BE2C (cell line): ENCODE measurements around the gene CHAD.

Experiments
- DNase-seq: peaks from one replicate; pipeline ENCODE4 v3.0.0-alpha.2; 2020
- H3K27me3 ChIP-seq: fragments of 250-450 bp; sonication (Bioruptor Pico); 2 replicates; pipeline ENCODE4 v1.5.1; 2020; ENCODE audit warnings: mild to moderate bottlenecking
- H3K36me3 ChIP-seq: fragments of 250-450 bp; sonication (Bioruptor Pico); 2 replicates; pipeline ENCODE4 v1.5.1; 2020; ENCODE audit warnings: mild to moderate bottlenecking
- H3K4me1 ChIP-seq: fragments of 250-450 bp; sonication (Bioruptor Pico); 2 replicates; pipeline ENCODE4 v1.5.1; 2020
- H3K4me3 ChIP-seq: 2 replicates; pipeline ENCODE4 v1.5.1; 2011; ENCODE audit warnings: low read depth, low read length
- H3K9me3 ChIP-seq: fragments of 250-450 bp; sonication (Bioruptor Pico); 2 replicates; pipeline ENCODE4 v1.5.1; 2020
- CTCF ChIP-seq: IDR thresholded peaks from 2 replicates; pipeline ENCODE4 v1.5.1; 2012; ENCODE audit warnings: mild to moderate bottlenecking, low read depth, low read length

CHAD gene

GRCh38 chr17:50458270-50458669 lies 10.4 kb downstream of the CHAD start:
- TF ChIP-seq CTCF, result no peak
- DNase-seq, result no peak
- H3K36me3 ChIP-seq, result no peaks in the 10 kb centered on the region
- H3K4me3 ChIP-seq, result no peak overlapping the region
- H3K27me3 ChIP-seq, result no peaks in the 10 kb centered on the region
- H3K4me1 ChIP-seq, result no peaks in the 10 kb centered on the region; the same call in 1 of the 2 replicates
- no peaks in the 10 kb centered on the region for H3K9me3 ChIP-seq

DNA sequence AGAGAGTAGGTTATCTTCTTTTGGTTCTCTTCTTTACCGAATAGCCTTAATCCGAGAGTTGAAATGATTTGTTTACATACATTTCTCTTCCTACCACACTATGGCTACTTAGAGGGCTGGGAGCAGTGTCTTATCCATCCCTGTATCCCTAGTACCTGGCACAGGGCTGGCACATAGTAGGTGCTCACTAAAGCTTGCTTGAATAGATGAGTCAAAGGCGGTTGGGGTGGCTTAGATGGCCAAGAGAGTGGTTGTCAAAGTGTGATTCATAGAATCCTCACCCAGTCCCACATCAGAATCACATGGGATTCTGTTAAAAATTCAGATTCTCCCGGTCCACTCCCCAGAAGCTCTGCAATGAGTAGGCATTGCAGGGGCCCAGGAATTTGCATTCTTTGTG lies 11.1 kb downstream of the CHAD start:
- H3K36me3 ChIP-seq, result no peaks in the 10 kb centered on the region
- no peaks in the 10 kb centered on the region for H3K27me3 ChIP-seq
- H3K4me1 ChIP-seq, result no peaks in the 10 kb centered on the region; the same call in 1 of the 2 replicates
- no peak for DNase-seq
- H3K4me3 ChIP-seq, result no peak overlapping the region
- H3K9me3 ChIP-seq, result no peaks in the 10 kb centered on the region
- TF ChIP-seq CTCF, result no peak

DNA sequence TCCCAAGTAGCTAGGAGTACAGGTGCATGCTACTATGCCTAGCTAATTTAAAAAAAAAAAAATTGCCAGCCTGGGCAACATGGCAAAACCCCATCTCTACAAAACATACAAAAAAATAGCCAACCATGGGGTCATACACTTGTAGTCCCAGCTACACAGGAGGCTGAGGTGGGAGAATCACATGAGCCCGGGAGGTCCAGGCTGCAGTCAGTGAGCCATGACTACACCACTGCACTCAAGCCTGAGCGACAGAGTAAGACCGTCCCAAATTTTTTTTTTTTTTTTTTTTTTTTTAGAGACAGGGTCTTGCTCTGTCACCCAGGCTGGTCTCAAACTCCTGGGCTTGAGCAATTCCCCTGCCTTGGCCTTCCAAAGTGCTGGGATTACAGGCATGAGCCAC lies 14.8 kb downstream of the CHAD start:
- no peak for TF ChIP-seq CTCF
- no peak for DNase-seq
- Histone ChIP-seq H3K27me3 (no peaks in the 10 kb centered on the region), H3K9me3 (no peaks in the 10 kb centered on the region), H3K4me1 (no peaks in the 10 kb centered on the region), H3K4me3 (no peak overlapping the region), H3K36me3 (no peaks in the 10 kb centered on the region)

DNA sequence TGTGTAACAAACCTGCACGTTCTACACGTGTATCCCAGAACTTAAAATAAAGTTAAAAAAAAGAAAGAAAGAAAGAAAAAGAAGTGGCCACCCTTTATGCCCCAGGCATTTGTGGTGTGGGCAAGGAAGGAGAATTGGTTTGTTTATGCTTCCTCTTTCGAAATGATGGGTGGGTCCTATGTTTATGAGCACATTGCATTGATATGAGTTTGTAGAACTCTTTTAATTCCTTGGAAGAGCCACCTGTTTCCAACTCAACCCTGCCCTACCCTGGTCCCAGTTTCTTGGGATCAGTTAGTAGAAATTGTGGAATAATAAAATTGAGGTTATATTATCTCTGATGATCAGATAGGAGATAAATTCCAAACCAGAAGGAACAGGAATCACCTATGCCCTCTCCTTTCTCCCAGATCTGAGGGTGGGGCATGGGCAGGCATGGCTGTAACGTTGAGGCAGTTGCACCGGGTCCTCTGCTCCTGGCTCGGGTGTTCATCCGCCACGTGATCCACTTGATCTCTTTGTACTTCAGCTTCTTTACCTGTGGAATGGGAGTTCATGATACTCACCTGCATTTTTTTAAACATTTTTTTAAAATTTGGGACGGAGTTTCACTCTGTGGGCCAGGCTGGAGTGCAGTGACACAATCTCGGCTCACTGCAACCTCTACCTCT lies 15.9 kb downstream of the CHAD start:
- no peak for TF ChIP-seq CTCF
- H3K27me3 ChIP-seq, result no peaks in the 10 kb centered on the region
- no peaks in the 10 kb centered on the region for H3K4me1 ChIP-seq
- no peak overlapping the region for H3K4me3 ChIP-seq
- H3K9me3 ChIP-seq, result no peaks in the 10 kb centered on the region
- H3K36me3 ChIP-seq, result no peaks in the 10 kb centered on the region
- no peak for DNase-seq

GRCh38 chr17:50451943-50452629 lies 16.6 kb downstream of the CHAD start:
- no peaks in the 10 kb centered on the region for H3K27me3 ChIP-seq
- DNase-seq, result no peak
- H3K36me3 ChIP-seq, result no peaks in the 10 kb centered on the region
- H3K4me1 ChIP-seq, result no peaks in the 10 kb centered on the region
- no peak for TF ChIP-seq CTCF
- H3K4me3 ChIP-seq, result no peak overlapping the region
- H3K9me3 ChIP-seq, result no peaks in the 10 kb centered on the region

- H3K4me1 ChIP-seq, result no peaks in the 10 kb centered on the region
- no peak for TF ChIP-seq CTCF
These were observed 20.0 kb downstream of the CHAD start for GRCh38 chr17:50448643-50449042.

More at GRCh38 chr17:50448643-50449042, 20.0 kb downstream of the CHAD start:
- no peak overlapping the region for H3K4me3 ChIP-seq
- H3K36me3 ChIP-seq, result no peaks in the 10 kb centered on the region
- H3K9me3 ChIP-seq, result no peaks in the 10 kb centered on the region
- no peaks in the 10 kb centered on the region for H3K27me3 ChIP-seq
- DNase-seq, result no peak
